ENCODE measurements around the gene TRAPPC1. TPM values are rescaled to one million over a fixed set of nuclear protein-coding genes. Genes with fewer than 3 reads are reported as not detected.

The TRAPPC1 gene
- total RNA-seq, 1 donor from 2014 or later = 16.8 TPM

- Histone ChIP-seq H3K27me3 (ENCODE audit: control insufficient read depth, insufficient read depth, low read length) (no peaks in the 10 kb centered on the region), H3K36me3 (ENCODE audit: control insufficient read depth, insufficient read depth, low read length) (peaks cover 1% of the 10 kb centered on the region), H3K4me3 (ENCODE audit: low read depth, low read length) (peak overlapping the region; percentile 94)
- no peak for TF ChIP-seq CTCF (IDR thresholded peaks at IDR 0.05; ENCODE audit: insufficient read depth, low read length, severe bottlenecking)
- no peak for FAIRE-seq
- peak; percentile 22 for DNase-seq (ENCODE audit: low read depth)
Observed at GRCh38 chr17:7883781-7884386, 47.9 kb downstream of the TRAPPC1 start.

GRCh38 chr17:7882629-7883028 is 49.1 kb downstream of the TRAPPC1 start:
- no peak for TF ChIP-seq CTCF (IDR thresholded peaks at IDR 0.05; ENCODE audit: insufficient read depth, low read length, severe bottlenecking)
- no peak for FAIRE-seq
- no peak for DNase-seq (ENCODE audit: low read depth)

GRCh38 chr17:7882068-7882467 is 49.7 kb downstream of the TRAPPC1 start:
- no peaks in the 10 kb centered on the region for H3K27me3 ChIP-seq (ENCODE audit: control insufficient read depth, insufficient read depth, low read length)
- no peak overlapping the region for H3K4me3 ChIP-seq (ENCODE audit: low read depth, low read length)
- no peak for TF ChIP-seq CTCF (IDR thresholded peaks at IDR 0.05; ENCODE audit: insufficient read depth, low read length, severe bottlenecking)
- DNase-seq (ENCODE audit: low read depth) (no peak), FAIRE-seq (no peak)
- peaks cover 1% of the 10 kb centered on the region for H3K36me3 ChIP-seq (ENCODE audit: control insufficient read depth, insufficient read depth, low read length)

More at GRCh38 chr17:7882629-7883028, 49.1 kb downstream of the TRAPPC1 start:
- H3K4me3 ChIP-seq (ENCODE audit: low read depth, low read length) = no peak overlapping the region
- no peaks in the 10 kb centered on the region for H3K27me3 ChIP-seq (ENCODE audit: control insufficient read depth, insufficient read depth, low read length)
- H3K36me3 ChIP-seq (ENCODE audit: control insufficient read depth, insufficient read depth, low read length) = peaks cover 1% of the 10 kb centered on the region

- no peak for TF ChIP-seq CTCF (IDR thresholded peaks at IDR 0.05; ENCODE audit: insufficient read depth, low read length, severe bottlenecking)
- DNase-seq (ENCODE audit: low read depth) = no peak
Observed at GRCh38 chr17:7881276-7882054, 50.3 kb downstream of the TRAPPC1 start.

More at GRCh38 chr17:7881276-7882054, 50.3 kb downstream of the TRAPPC1 start:
- no peak for FAIRE-seq
- H3K27me3 ChIP-seq (ENCODE audit: control insufficient read depth, insufficient read depth, low read length) = no peaks in the 10 kb centered on the region
- H3K36me3 ChIP-seq (ENCODE audit: control insufficient read depth, insufficient read depth, low read length) = peaks cover 1% of the 10 kb centered on the region
- no peak overlapping the region for H3K4me3 ChIP-seq (ENCODE audit: low read depth, low read length)

Other genes starting within 250 kb of the TRAPPC1 start
- 9.2 and 15.1 TPM in 2 replicates for gene TP53, start 244.5 kb downstream of the TRAPPC1 start, total RNA-seq
- 3.5 and 4.2 TPM in 2 replicates for gene WRAP53, start 243.5 kb downstream of the TRAPPC1 start, total RNA-seq
- under 0.01 TPM in 2 replicates for gene EFNB3, start 226.7 kb downstream of the TRAPPC1 start, total RNA-seq
- under 0.01 and 0.26 TPM in 2 replicates for gene DNAH2, start 214.2 kb downstream of the TRAPPC1 start, total RNA-seq
- 2.9 and 6.0 TPM in 2 replicates for gene KDM6B, start 97.7 kb downstream of the TRAPPC1 start, total RNA-seq
- gene TMEM88, start 76.9 kb downstream of the TRAPPC1 start, total RNA-seq = 0.64 TPM in 1 of 2 replicates, not detected in the other
- gene NAA38, start 74.4 kb downstream of the TRAPPC1 start, total RNA-seq = 36.6 and 47.5 TPM in 2 replicates
- 6.5 and 9.0 TPM in 2 replicates for gene CYB5D1, start 73.9 kb downstream of the TRAPPC1 start, total RNA-seq
- 41.3 and 98.2 TPM in 2 replicates for gene CHD3, start 43.2 kb downstream of the TRAPPC1 start, total RNA-seq
- 7.8 and 8.2 TPM in 2 replicates for gene RNF227, start 15.7 kb downstream of the TRAPPC1 start, total RNA-seq
- gene KCNAB3, start 2.1 kb downstream of the TRAPPC1 start, total RNA-seq = 0.79 and 0.90 TPM in 2 replicates
- 8.2 and 12.2 TPM in 2 replicates for gene CNTROB, start 260 bp upstream of the TRAPPC1 start, total RNA-seq
- 0.13 TPM in 1 of 2 replicates, not detected in the other for gene GUCY2D, start 70.7 kb upstream of the TRAPPC1 start, total RNA-seq
- 5.8 and 20.6 TPM in 2 replicates for gene ALOX15B, start 107.1 kb upstream of the TRAPPC1 start, total RNA-seq
- gene ALOX12B, start 155.8 kb upstream of the TRAPPC1 start, total RNA-seq = 0.26 and 2.0 TPM in 2 replicates
- gene ALOXE3, start 186.6 kb upstream of the TRAPPC1 start, total RNA-seq = 1.3 and 2.0 TPM in 2 replicates
- 0.13 and 1.3 TPM in 2 replicates for gene HES7, start 192.2 kb upstream of the TRAPPC1 start, total RNA-seq
- gene PER1, start 220.5 kb upstream of the TRAPPC1 start, total RNA-seq = 21.9 and 26.4 TPM in 2 replicates
- gene VAMP2, start 231.0 kb upstream of the TRAPPC1 start, total RNA-seq = 2.1 and 4.4 TPM in 2 replicates
- gene TMEM107, start 244.4 kb upstream of the TRAPPC1 start, total RNA-seq = 20.2 and 24.2 TPM in 2 replicates